Nephron (organoid): ENCODE measurements around the gene PLBD2.

Experiments
- H3K27ac Mint-ChIP-seq, 3 experiments: 2 replicates each; pipeline ENCODE4 v1.8.0; 2020; ENCODE audit warnings: mixed read lengths in 3 of 3, mild to moderate bottlenecking in 2 of 3, moderate library complexity in 1 of 3
- H3K27me3 Mint-ChIP-seq: 2 replicates; pipeline ENCODE4 v1.8.0; 2021; ENCODE audit warnings: low read depth, mild to moderate bottlenecking, moderate library complexity, mixed read lengths
- H3K36me3 Mint-ChIP-seq: 2 replicates; pipeline ENCODE4 v1.8.0; 2020; ENCODE audit warnings: low read depth, mixed read lengths
- H3K4me1 Mint-ChIP-seq: 2 replicates; pipeline ENCODE4 v1.8.0; 2020; ENCODE audit warnings: mixed read lengths
- H3K4me3 Mint-ChIP-seq, 3 experiments: 2 replicates each; pipeline ENCODE4 v1.8.0; 2020; ENCODE audit warnings: mild to moderate bottlenecking in 3 of 3, mixed read lengths in 3 of 3, moderate library complexity in 2 of 3
- H3K9me3 Mint-ChIP-seq: 2 replicates; pipeline ENCODE4 v1.8.0; 2020; ENCODE audit warnings: mixed read lengths
- CTCF ChIP-seq, 3 experiments: fragments of 200-600 bp; sonication (generic); IDR thresholded peaks; one replicate each; pipeline ENCODE4 v1.5.0; 2021; ENCODE audit warnings: antibody characterized with exemption in 3 of 3; ENCODE audit not compliant: unreplicated experiment in 3 of 3

PLBD2 gene

GRCh38 chr12:113391650-113392337 is 33.4 kb downstream of the PLBD2 start:
- Mint-ChIP-seq H3K4me3 (no peak overlapping the region), H3K4me1 (no peaks in the 10 kb centered on the region), H3K9me3 (no peaks in the 10 kb centered on the region), H3K36me3 (peaks cover 12% of the 10 kb centered on the region), H3K27ac (no peak overlapping the region), H3K27me3 (peaks cover 11% of the 10 kb centered on the region)
- TF ChIP-seq CTCF (IDR thresholded peaks at IDR 0.05; ENCODE audit: unreplicated experiment in 3 of 3): no peak

- Mint-ChIP-seq H3K4me1 (no peaks in the 10 kb centered on the region), H3K4me3 (no peak overlapping the region), H3K36me3 (peaks cover 7% of the 10 kb centered on the region), H3K27ac (no peak overlapping the region), H3K9me3 (no peaks in the 10 kb centered on the region), H3K27me3 (peaks cover 13% of the 10 kb centered on the region)
- TF ChIP-seq CTCF (IDR thresholded peaks at IDR 0.05; ENCODE audit: unreplicated experiment in 3 of 3): no peak
Measured at GRCh38 chr12:113392520-113392919, 34.1 kb downstream of the PLBD2 start.

- peaks cover 5% of the 10 kb centered on the region for H3K36me3 Mint-ChIP-seq
- H3K9me3 Mint-ChIP-seq: no peaks in the 10 kb centered on the region
- H3K27ac Mint-ChIP-seq: no peak overlapping the region
- H3K4me1 Mint-ChIP-seq: no peaks in the 10 kb centered on the region
- no peak for TF ChIP-seq CTCF (IDR thresholded peaks at IDR 0.05; ENCODE audit: unreplicated experiment in 3 of 3)
- H3K4me3 Mint-ChIP-seq: no peak overlapping the region
- H3K27me3 Mint-ChIP-seq: peaks cover 15% of the 10 kb centered on the region
Measured at GRCh38 chr12:113392988-113393579, 34.7 kb downstream of the PLBD2 start.

GRCh38 chr12:113393749-113394148 is 35.4 kb downstream of the PLBD2 start:
- H3K27me3 Mint-ChIP-seq: peaks cover 15% of the 10 kb centered on the region
- TF ChIP-seq CTCF (IDR thresholded peaks at IDR 0.05; ENCODE audit: unreplicated experiment in 3 of 3): no peak
- H3K27ac Mint-ChIP-seq: no peak overlapping the region
- H3K4me3 Mint-ChIP-seq: no peak overlapping the region
- H3K4me1 Mint-ChIP-seq: no peaks in the 10 kb centered on the region
- H3K36me3 Mint-ChIP-seq: peaks cover 2% of the 10 kb centered on the region
- no peaks in the 10 kb centered on the region for H3K9me3 Mint-ChIP-seq

- H3K36me3 Mint-ChIP-seq: no peaks in the 10 kb centered on the region
- no peak for TF ChIP-seq CTCF (IDR thresholded peaks at IDR 0.05; ENCODE audit: unreplicated experiment in 3 of 3)
- no peaks in the 10 kb centered on the region for H3K9me3 Mint-ChIP-seq
Measured at GRCh38 chr12:113395119-113395518, 36.7 kb downstream of the PLBD2 start.

GRCh38 chr12:113396200-113396599 is 37.8 kb downstream of the PLBD2 start:
- H3K9me3 Mint-ChIP-seq: no peaks in the 10 kb centered on the region

More at GRCh38 chr12:113395119-113395518, 36.7 kb downstream of the PLBD2 start:
- Mint-ChIP-seq H3K27ac (no peak overlapping the region), H3K27me3 (peaks cover 22% of the 10 kb centered on the region), H3K4me3 (no peak overlapping the region), H3K4me1 (no peaks in the 10 kb centered on the region)

More at GRCh38 chr12:113396200-113396599, 37.8 kb downstream of the PLBD2 start:
- Mint-ChIP-seq H3K4me1 (no peaks in the 10 kb centered on the region), H3K36me3 (no peaks in the 10 kb centered on the region), H3K27me3 (peaks cover 24% of the 10 kb centered on the region), H3K4me3 (no peak overlapping the region), H3K27ac (no peak overlapping the region)
- TF ChIP-seq CTCF (IDR thresholded peaks at IDR 0.05; ENCODE audit: unreplicated experiment in 3 of 3): no peak
